Panc1 (cell line): Measurements from ENCODE around the gene ARHGEF26. TPM values are rescaled to one million over a fixed set of nuclear protein-coding genes. Genes with fewer than 3 reads are reported as not detected.

Experiments
- ATAC-seq: fragments of 200-7000 bp; cut with Tn5 transposase; 2 replicates; pipeline ENCODE4 v1.9.1; 2020; ENCODE audit warnings: mild to moderate bottlenecking, moderate library complexity
- BruUV-seq: library from RNA; stranded (reverse); fragments of 400-500 nt; replicated peaks from 2 replicates; lab custom pipeline; 2021; lab: Mats Ljungman, UMichigan
- CTCF ChIA-PET: fragments of 300-600 bp; sonication (Branson Sonifier 250); formaldehyde crosslinking; loops from one replicate; lab custom pipeline; 2022; ENCODE audit warnings: antibody characterized with exemption; lab: Charles Lee
- POLR2A ChIA-PET: fragments of 300-600 bp; sonication (Branson Sonifier 250); formaldehyde crosslinking; loops from one replicate; lab custom pipeline; 2022; ENCODE audit warnings: antibody characterized with exemption; lab: Charles Lee
- DNase-seq: peaks from one replicate; pipeline ENCODE4 v3.0.0-alpha.2; 2010; ENCODE audit warnings: low read depth, low spot score
- H3K27ac ChIP-seq: 2 replicates; pipeline ENCODE4 v1.5.1; 2011; ENCODE audit warnings: mild to moderate bottlenecking, low read length, inconsistent platforms
- H3K27me3 ChIP-seq: fragments of 200-500 bp; sonication (Bioruptor generic); 2 replicates; pipeline ENCODE4 v1.6.0; 2014; ENCODE audit warnings: low read length, inconsistent platforms; ENCODE audit not compliant: control insufficient read depth, insufficient read depth
- H3K36me3 ChIP-seq: fragments of 200-500 bp; sonication (Bioruptor generic); 2 replicates; pipeline ENCODE4 v1.5.1; 2014; ENCODE audit warnings: inconsistent platforms, mild to moderate bottlenecking, low read length, moderate library complexity; ENCODE audit not compliant: control insufficient read depth, insufficient read depth
- H3K4me1 ChIP-seq: 2 replicates; pipeline ENCODE4 v1.5.1; 2011; ENCODE audit warnings: inconsistent platforms, mild to moderate bottlenecking, low read length, moderate library complexity; ENCODE audit not compliant: control insufficient read depth, insufficient read depth
- H3K4me3 ChIP-seq, 2 experiments: 2 replicates each; pipeline ENCODE4 v1.5.1; 2011 to 2012; ENCODE audit warnings: low read depth in 2 of 2, low read length in 2 of 2, mild to moderate bottlenecking in 2 of 2, inconsistent platforms in 1 of 2, moderate library complexity in 1 of 2
- H3K9me3 ChIP-seq: fragments of 200-500 bp; sonication (Bioruptor generic); 2 replicates; pipeline ENCODE4 v1.5.1; 2014; ENCODE audit warnings: low read depth, mild to moderate bottlenecking, inconsistent platforms, low read length, moderate library complexity; ENCODE audit not compliant: control insufficient read depth, insufficient read depth
- CTCF ChIP-seq: fragments of 450-650 bp; IDR thresholded peaks from 2 replicates; pipeline ENCODE4 v1.5.1; 2017; ENCODE audit warnings: mild to moderate bottlenecking
- POLR2AphosphoS5 ChIP-seq: IDR thresholded peaks from 2 replicates; pipeline ENCODE4 v1.6.1; 2012; ENCODE audit warnings: mild to moderate bottlenecking, low read depth, low read length, moderate library complexity
- REST ChIP-seq, 2 experiments: IDR thresholded peaks; 2 replicates each; pipeline ENCODE4 v1.6.1; 2011 to 2012; ENCODE audit warnings: low read depth in 2 of 2, control low read depth in 1 of 2, low read length in 1 of 2, mild to moderate bottlenecking in 1 of 2, moderate library complexity in 1 of 2; ENCODE audit not compliant: insufficient read depth in 1 of 2
- SIN3A ChIP-seq: IDR thresholded peaks from 2 replicates; pipeline ENCODE4 v1.6.1; 2012; ENCODE audit warnings: low read depth, mild to moderate bottlenecking, low read length, moderate library complexity, borderline replicate concordance; ENCODE audit not compliant: insufficient read depth
- TCF7L2 ChIP-seq: IDR thresholded peaks from 2 replicates; pipeline ENCODE4 v1.6.1; 2011; ENCODE audit warnings: mild to moderate bottlenecking, low read depth, low read length, inconsistent platforms
- in situ Hi-C: cut with HindIII; loops from 2 replicates; pipeline ENCODE4 v1.10.0; 2016; ENCODE audit warnings: low sequenced_read_pairs, low pct_unique_long_range_greater_than_20kb
- intact Hi-C: fragments of 100-400 bp; cut with micrococcal nuclease; formaldehyde crosslinking; loops from one replicate; pipeline ENCODE4 v1.10.0; 2022; ENCODE audit not compliant: unreplicated experiment
- total RNA-seq: library from RNA; stranded (reverse); gene quantifications from one replicate; pipeline ENCODE4 v1.2.1, GENCODE V29; 2021; ENCODE audit not compliant: unreplicated experiment

Gene ARHGEF26
- total RNA-seq, 1 experiment from 2014 or later, result 2.0 TPM

- TF ChIP-seq SIN3A, result no peak
- TF ChIP-seq POLR2AphosphoS5, result no peak
- no peak for TF ChIP-seq TCF7L2
- no peak for TF ChIP-seq CTCF
- no peak for TF ChIP-seq REST (IDR thresholded peaks at IDR 0.05; ENCODE audit: insufficient read depth in 1 of 2, low read depth in 2 of 2, low read length in 1 of 2)
- POLR2A ChIA-PET, result no interaction called here
- in situ Hi-C loops, result no loop called here
- DNase-seq (no peak), ATAC-seq (no peak)
- H3K4me1 ChIP-seq, result no peaks in the 10 kb centered on the region
- no peak overlapping the region for H3K27ac ChIP-seq
- CTCF ChIA-PET, result no interaction called here
- H3K4me3 ChIP-seq, result no peak overlapping the region
- no TSS peak for BruUV-seq
- peaks cover 60% of the 10 kb centered on the region for H3K36me3 ChIP-seq
- no peaks in the 10 kb centered on the region for H3K27me3 ChIP-seq
- no peaks in the 10 kb centered on the region for H3K9me3 ChIP-seq
- intact Hi-C loops, result no loop called here
Observed at GRCh38 chr3:154294016-154294415, 172.8 kb downstream of the ARHGEF26 start.

GRCh38 chr3:154301561-154301960 is 180.4 kb downstream of the ARHGEF26 start:
- ATAC-seq, result peak; percentile 30; the same call in 1 of the 2 replicates
- no peak for DNase-seq
- H3K4me1 ChIP-seq, result no peaks in the 10 kb centered on the region
- intact Hi-C loops, result no loop called here
- H3K4me3 ChIP-seq, result no peak overlapping the region
- H3K9me3 ChIP-seq, result no peaks in the 10 kb centered on the region
- H3K36me3 ChIP-seq, result peaks cover 64% of the 10 kb centered on the region
- in situ Hi-C loops, result no loop called here
- no peaks in the 10 kb centered on the region for H3K27me3 ChIP-seq
- ChIA-PET CTCF (no interaction called here), POLR2A (no interaction called here)
- no peak overlapping the region for H3K27ac ChIP-seq
- no peak for TF ChIP-seq TCF7L2
- TF ChIP-seq CTCF, result no peak; the same call in 1 of the 2 replicates
- TF ChIP-seq REST (IDR thresholded peaks at IDR 0.05; ENCODE audit: insufficient read depth in 1 of 2, low read depth in 2 of 2, low read length in 1 of 2), result no peak
- TF ChIP-seq POLR2AphosphoS5, result no peak
- no peak for TF ChIP-seq SIN3A
- no TSS peak for BruUV-seq
